Body of pancreas (tissue), 4 donors: ENCODE data around the gene RPS16. TPM values are rescaled to one million over a fixed set of nuclear protein-coding genes. Genes with fewer than 3 reads are reported as not detected.

Experiments used
- ATAC-seq: fragments of 150-250 bp; one replicate; pipeline ENCODE4 v1.9.1; 2016
- DNase-seq, 4 donors: peaks; one replicate each; pipeline ENCODE4 v3.0.0-alpha.2; 2019
- H3K27ac ChIP-seq, 4 donors: fragments of 200-600 bp; sonication (generic); 1 replicate in 3 of 4; 2 replicates in 1 of 4; pipeline versions ENCODE4 v1.5.1 to v1.6.1; 2016 to 2019; ENCODE audit warnings: mild to moderate bottlenecking in 1 of 4, mixed read lengths in 1 of 4, moderate library complexity in 1 of 4
- H3K27me3 ChIP-seq, 2 donors: fragments of 200-600 bp; sonication (generic); one replicate each; pipeline ENCODE4 v1.6.0; 2016; ENCODE audit warnings: mild to moderate bottlenecking in 1 of 2
- H3K36me3 ChIP-seq, 2 donors: fragments of 200-600 bp; sonication (generic); replicated peaks in 1 of 2; 2 replicates each; pipeline ENCODE4 v1.5.1; 2016; ENCODE audit warnings: low read depth in 2 of 2; ENCODE audit not compliant: insufficient read depth in 1 of 2
- H3K4me1 ChIP-seq: fragments of 200-600 bp; sonication (generic); one replicate; pipeline ENCODE4 v1.6.0; 2016
- H3K4me3 ChIP-seq, 2 donors: fragments of 200-600 bp; sonication (generic); 1 replicate in 1 of 2; 2 replicates in 1 of 2; pipeline ENCODE4 v1.5.1; 2016 to 2019
- H3K9me3 ChIP-seq, 3 donors: fragments of 200-600 bp; sonication (generic); 1 replicate in 2 of 3; 2 replicates in 1 of 3; pipeline ENCODE4 v1.5.1; 2016
- CTCF ChIP-seq, 7 experiments: fragments of 450-650 bp in 4 of 7; fragments of 200-600 bp in 3 of 7; sonication (generic) in 3 of 7; IDR thresholded peaks; one replicate each; pipeline ENCODE4 v1.5.1; 2016 to 2019; ENCODE audit warnings: antibody characterized with exemption in 7 of 7
- POLR2A ChIP-seq, 3 donors: fragments of 450-650 bp; IDR thresholded peaks; one replicate each; pipeline ENCODE4 v1.6.1; 2016; ENCODE audit warnings: antibody characterized with exemption in 3 of 3, mild to moderate bottlenecking in 2 of 3
- WGBS, 2 donors: methylation state at CpG; one replicate each; pipeline ENCODE4 v1.1.5; 2017; 5-methylcytosine and 5-hydroxymethylcytosine counted together
- intact Hi-C: fragments of 100-400 bp; cut with DNase I; formaldehyde crosslinking; loops from one replicate; pipeline ENCODE4 v1.15.1; 2023
- total RNA-seq, 2 donors: library from RNA; depleted of rRNA; stranded (reverse); fragments of >200 nt; gene quantifications; one replicate each; pipeline ENCODE4 v1.1.0, GENCODE V29; 2016

RPS16 gene
- total RNA-seq, 2 donors from 2014 or later: 573 to 1,475 TPM

DNA sequence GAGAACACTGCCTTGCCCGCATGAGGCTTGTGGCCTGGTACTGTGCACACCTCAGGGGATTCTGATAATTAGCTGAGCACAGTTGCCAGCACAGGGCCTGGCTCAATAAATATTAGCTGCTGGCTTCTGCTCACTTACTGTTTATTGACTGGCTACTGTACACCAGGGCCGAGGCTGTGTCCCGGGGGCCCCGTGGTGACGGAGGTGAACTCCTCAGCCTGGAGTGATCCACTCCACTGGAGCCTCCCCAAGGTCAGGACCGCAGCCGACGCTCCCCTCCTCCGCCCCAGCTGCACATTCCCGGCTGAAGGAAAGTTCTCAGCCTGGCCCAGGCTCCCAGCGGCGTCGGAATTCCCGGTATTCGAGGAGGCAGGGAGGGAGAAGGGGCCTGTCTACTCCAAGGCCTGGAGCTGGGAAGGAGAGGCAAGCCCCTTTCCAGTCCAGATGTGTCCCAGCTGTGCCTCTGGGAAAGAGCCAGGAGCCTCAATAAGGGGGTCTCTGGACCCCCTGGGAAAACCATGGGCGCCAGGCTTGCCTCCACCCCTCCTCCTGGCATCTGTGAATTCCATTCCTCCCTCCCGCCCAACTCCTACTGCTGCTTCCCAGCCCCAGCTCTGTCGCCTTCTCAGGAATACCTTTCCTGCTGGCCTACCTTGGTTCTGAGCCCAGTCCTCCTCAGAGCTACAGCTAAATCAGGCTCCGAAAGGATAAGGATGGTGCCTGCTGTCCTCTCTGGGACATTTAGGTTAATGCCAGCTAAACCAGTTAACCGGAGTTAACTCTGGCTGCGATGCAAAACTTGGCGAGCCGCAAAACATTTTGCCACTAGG, 7.3 kb downstream of the RPS16 start:
- ATAC-seq (peak; percentile 75), DNase-seq (peak; percentile 43 to 62 (median 54))
- Histone ChIP-seq H3K9me3 (no peaks in the 10 kb centered on the region), H3K27me3 (no peaks in the 10 kb centered on the region), H3K36me3 (peaks cover 0 to 6% of the 10 kb centered on the region in 2 donors), H3K27ac (peak overlapping the region; percentile 1 to 75 (median 62)), H3K4me1 (peaks cover 13% of the 10 kb centered on the region), H3K4me3 (no peak overlapping the region)
- 30 to 32% methylated on average over 21 to 23 of the region's 23 CpGs for WGBS, 2 donors
- intact Hi-C loops: no loop called here
- TF ChIP-seq POLR2A (IDR thresholded peaks at IDR 0.05) (peak in 1 of 3 donors; percentile 16), CTCF (IDR thresholded peaks at IDR 0.05) (no peak)

DNA sequence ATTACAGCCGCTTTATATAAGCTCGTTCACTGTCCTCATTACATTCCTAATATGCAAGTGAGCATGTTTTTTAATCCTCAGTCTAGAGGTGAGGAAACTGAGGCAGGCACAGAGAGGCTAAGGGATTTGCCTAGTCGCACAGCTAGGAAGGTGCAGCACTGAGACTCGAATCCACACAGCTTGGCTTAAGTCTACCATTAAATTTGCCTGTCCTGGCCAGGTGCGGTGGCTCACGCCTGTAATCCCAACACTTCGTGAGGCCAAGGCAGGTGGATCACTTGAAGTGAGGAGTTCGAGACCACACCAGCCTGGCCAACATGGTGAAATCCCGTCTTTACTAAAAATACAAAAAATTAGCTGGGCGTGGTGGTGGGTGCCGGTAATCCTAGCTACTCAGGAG, 8.0 kb downstream of the RPS16 start:
- Histone ChIP-seq H3K27ac (peak overlapping the region in 3 of 4 donors; percentile 51 to 75 (median 74)), H3K9me3 (no peaks in the 10 kb centered on the region), H3K4me1 (peaks cover 12% of the 10 kb centered on the region), H3K27me3 (no peaks in the 10 kb centered on the region), H3K4me3 (no peak overlapping the region), H3K36me3 (no peaks in the 10 kb centered on the region)
- intact Hi-C loops: no loop called here
- 83 to 85% methylated on average over 7 to 11 of the region's 11 CpGs for WGBS, 2 donors
- no peak for DNase-seq
- no peak for ATAC-seq
- TF ChIP-seq CTCF (IDR thresholded peaks at IDR 0.05): no peak
- no peak for TF ChIP-seq POLR2A (IDR thresholded peaks at IDR 0.05)

- Histone ChIP-seq H3K36me3 (no peaks in the 10 kb centered on the region), H3K9me3 (no peaks in the 10 kb centered on the region), H3K27me3 (no peaks in the 10 kb centered on the region), H3K4me3 (no peak overlapping the region), H3K4me1 (peaks cover 12% of the 10 kb centered on the region), H3K27ac (no peak overlapping the region)
- no peak for ATAC-seq
- WGBS, 2 donors: 34 to 48% methylated on average over 5 of the region's 5 CpGs
- no peak for DNase-seq
- intact Hi-C loops: no loop called here
- TF ChIP-seq CTCF (IDR thresholded peaks at IDR 0.05) (no peak), POLR2A (IDR thresholded peaks at IDR 0.05) (no peak)
These were observed 9.6 kb downstream of the RPS16 start for GRCh38 chr19:39426170-39426569.

DNA sequence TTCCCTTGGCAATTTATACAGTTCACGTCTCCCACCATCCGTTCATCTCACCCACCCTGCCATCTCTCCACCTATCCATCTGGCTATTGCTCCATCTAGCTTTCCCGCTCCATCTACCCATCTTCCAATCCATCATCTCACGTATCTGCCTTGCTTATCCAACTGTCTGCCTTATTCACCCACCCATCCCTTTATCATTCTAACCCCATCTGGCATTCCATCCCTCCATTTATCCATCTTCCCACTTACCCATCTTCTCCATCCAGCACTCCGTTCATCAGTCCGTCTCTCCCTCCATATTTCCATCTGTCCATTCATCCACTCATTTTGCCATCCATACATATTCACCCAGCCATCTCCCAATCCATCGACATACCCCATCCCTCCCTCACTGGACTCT, 10.0 kb downstream of the RPS16 start:
- Histone ChIP-seq H3K4me3 (no peak overlapping the region), H3K4me1 (peaks cover 12% of the 10 kb centered on the region), H3K36me3 (no peaks in the 10 kb centered on the region), H3K27ac (no peak overlapping the region), H3K27me3 (no peaks in the 10 kb centered on the region), H3K9me3 (no peaks in the 10 kb centered on the region)
- WGBS, 2 donors: 81 to 87% methylated on average over 7 of the region's 7 CpGs
- TF ChIP-seq POLR2A (IDR thresholded peaks at IDR 0.05) (no peak), CTCF (IDR thresholded peaks at IDR 0.05) (no peak)
- DNase-seq (no peak), ATAC-seq (no peak)
- intact Hi-C loops: no loop called here

DNA sequence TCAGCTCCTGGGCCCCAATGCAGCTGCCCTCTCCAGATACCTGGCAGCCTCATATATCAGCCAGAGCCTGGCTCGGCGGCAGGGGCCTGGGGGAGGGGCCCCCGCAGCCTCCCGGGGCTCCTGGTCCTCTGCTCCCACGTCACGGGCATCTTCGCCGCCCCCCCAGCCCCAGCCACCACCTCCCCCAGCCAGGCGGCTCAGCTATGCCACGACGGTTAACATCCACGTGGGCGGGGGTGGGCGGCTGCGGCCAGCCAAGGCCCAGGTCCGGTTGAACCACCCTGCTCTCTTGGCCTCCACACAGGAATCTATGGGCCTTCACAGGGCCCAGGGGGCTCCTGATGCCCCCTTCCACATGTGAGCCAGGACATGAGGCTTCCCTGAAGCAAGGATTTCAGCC, 10.8 kb downstream of the RPS16 start:
- WGBS, 2 donors: 75 to 77% methylated on average over 4 to 11 of the region's 16 CpGs
- DNase-seq: no peak
- H3K27ac ChIP-seq: no peak overlapping the region

More for the DNA sequence above, 10.8 kb downstream of the RPS16 start:
- intact Hi-C loops: no loop called here
- Histone ChIP-seq H3K4me1 (peaks cover 12% of the 10 kb centered on the region), H3K36me3 (no peaks in the 10 kb centered on the region), H3K4me3 (no peak overlapping the region), H3K9me3 (no peaks in the 10 kb centered on the region), H3K27me3 (no peaks in the 10 kb centered on the region)
- no peak for TF ChIP-seq POLR2A (IDR thresholded peaks at IDR 0.05)
- TF ChIP-seq CTCF (IDR thresholded peaks at IDR 0.05): no peak
- ATAC-seq: no peak
